Measurements from ENCODE around the gene LGALS9C. TPM values are rescaled to one million over a fixed set of nuclear protein-coding genes. Genes with fewer than 3 reads are reported as not detected.
"Not testable (repeated sequence)": the region's sequence is repeated elsewhere in the genome, so short reads cannot be mapped to it uniquely, and the experiment has no call there.

The LGALS9C gene
- polyA plus RNA-seq, 1 experiment, result 0.15 TPM

- CTCF ChIA-PET; H3K27me3 ChIP-seq (ENCODE audit: control insufficient read depth, insufficient read depth, low read length); DNase-seq (ENCODE audit: low read depth); H3K36me3 ChIP-seq (ENCODE audit: control insufficient read depth, insufficient read depth, low read length); POLR2A ChIA-PET; H3K4me3 ChIP-seq (ENCODE audit: low read depth, low read length): not testable (repeated sequence)
Measured at GRCh38 chr17:18463831-18464502, 12.6 kb upstream of the LGALS9C start.

- H3K36me3 ChIP-seq (ENCODE audit: control insufficient read depth, insufficient read depth, low read length); H3K4me3 ChIP-seq (ENCODE audit: low read depth, low read length); H3K27me3 ChIP-seq (ENCODE audit: control insufficient read depth, insufficient read depth, low read length); DNase-seq (ENCODE audit: low read depth); CTCF ChIA-PET; POLR2A ChIA-PET: not testable (repeated sequence)
Measured at GRCh38 chr17:18466250-18466983, 10.2 kb upstream of the LGALS9C start.

GRCh38 chr17:18467001-18467400 lies 9.6 kb upstream of the LGALS9C start:
- H3K4me3 ChIP-seq (ENCODE audit: low read depth, low read length); CTCF ChIA-PET; DNase-seq (ENCODE audit: low read depth); H3K27me3 ChIP-seq (ENCODE audit: control insufficient read depth, insufficient read depth, low read length); H3K36me3 ChIP-seq (ENCODE audit: control insufficient read depth, insufficient read depth, low read length); POLR2A ChIA-PET: not testable (repeated sequence)

- DNase-seq (ENCODE audit: low read depth); POLR2A ChIA-PET; H3K27me3 ChIP-seq (ENCODE audit: control insufficient read depth, insufficient read depth, low read length); H3K36me3 ChIP-seq (ENCODE audit: control insufficient read depth, insufficient read depth, low read length); CTCF ChIA-PET; H3K4me3 ChIP-seq (ENCODE audit: low read depth, low read length): not testable (repeated sequence)
Measured at GRCh38 chr17:18468472-18469171, 8.0 kb upstream of the LGALS9C start.

- CTCF ChIA-PET, result not testable (repeated sequence)
Measured at GRCh38 chr17:18469837-18470236, 6.8 kb upstream of the LGALS9C start.

GRCh38 chr17:18470345-18470930 lies 6.2 kb upstream of the LGALS9C start:
- POLR2A ChIA-PET; H3K4me3 ChIP-seq (ENCODE audit: low read depth, low read length); H3K36me3 ChIP-seq (ENCODE audit: control insufficient read depth, insufficient read depth, low read length); CTCF ChIA-PET; DNase-seq (ENCODE audit: low read depth); H3K27me3 ChIP-seq (ENCODE audit: control insufficient read depth, insufficient read depth, low read length): not testable (repeated sequence)

More at GRCh38 chr17:18469837-18470236, 6.8 kb upstream of the LGALS9C start:
- H3K36me3 ChIP-seq (ENCODE audit: control insufficient read depth, insufficient read depth, low read length); H3K27me3 ChIP-seq (ENCODE audit: control insufficient read depth, insufficient read depth, low read length); H3K4me3 ChIP-seq (ENCODE audit: low read depth, low read length); DNase-seq (ENCODE audit: low read depth); POLR2A ChIA-PET: not testable (repeated sequence)

GRCh38 chr17:18473967-18474366 lies 2.6 kb upstream of the LGALS9C start:
- H3K4me3 ChIP-seq (ENCODE audit: low read depth, low read length); H3K36me3 ChIP-seq (ENCODE audit: control insufficient read depth, insufficient read depth, low read length); POLR2A ChIA-PET; H3K27me3 ChIP-seq (ENCODE audit: control insufficient read depth, insufficient read depth, low read length); DNase-seq (ENCODE audit: low read depth); CTCF ChIA-PET: not testable (repeated sequence)

GRCh38 chr17:18474754-18475153 lies 1.8 kb upstream of the LGALS9C start:
- DNase-seq (ENCODE audit: low read depth); CTCF ChIA-PET; H3K27me3 ChIP-seq (ENCODE audit: control insufficient read depth, insufficient read depth, low read length); POLR2A ChIA-PET; H3K36me3 ChIP-seq (ENCODE audit: control insufficient read depth, insufficient read depth, low read length); H3K4me3 ChIP-seq (ENCODE audit: low read depth, low read length): not testable (repeated sequence)

GRCh38 chr17:18477367-18477766 lies 778 bp downstream of the LGALS9C start:
- H3K36me3 ChIP-seq (ENCODE audit: control insufficient read depth, insufficient read depth, low read length); CTCF ChIA-PET; H3K4me3 ChIP-seq (ENCODE audit: low read depth, low read length); POLR2A ChIA-PET; H3K27me3 ChIP-seq (ENCODE audit: control insufficient read depth, insufficient read depth, low read length); DNase-seq (ENCODE audit: low read depth): not testable (repeated sequence)

GRCh38 chr17:18478362-18478761 lies 1.8 kb downstream of the LGALS9C start:
- DNase-seq (ENCODE audit: low read depth); POLR2A ChIA-PET; H3K36me3 ChIP-seq (ENCODE audit: control insufficient read depth, insufficient read depth, low read length); CTCF ChIA-PET; H3K4me3 ChIP-seq (ENCODE audit: low read depth, low read length); H3K27me3 ChIP-seq (ENCODE audit: control insufficient read depth, insufficient read depth, low read length): not testable (repeated sequence)

- POLR2A ChIA-PET; CTCF ChIA-PET; H3K27me3 ChIP-seq (ENCODE audit: control insufficient read depth, insufficient read depth, low read length); DNase-seq (ENCODE audit: low read depth); H3K36me3 ChIP-seq (ENCODE audit: control insufficient read depth, insufficient read depth, low read length); H3K4me3 ChIP-seq (ENCODE audit: low read depth, low read length): not testable (repeated sequence)
Measured at GRCh38 chr17:18478977-18479595, 2.5 kb downstream of the LGALS9C start.

- H3K27me3 ChIP-seq (ENCODE audit: control insufficient read depth, insufficient read depth, low read length); CTCF ChIA-PET; POLR2A ChIA-PET; DNase-seq (ENCODE audit: low read depth); H3K36me3 ChIP-seq (ENCODE audit: control insufficient read depth, insufficient read depth, low read length); H3K4me3 ChIP-seq (ENCODE audit: low read depth, low read length): not testable (repeated sequence)
Measured at GRCh38 chr17:18481775-18482174, 5.2 kb downstream of the LGALS9C start.

All from BJ (cell line).